ENCODE results near the gene PNMA8B. TPM values are rescaled to one million over a fixed set of nuclear protein-coding genes. Genes with fewer than 3 reads are reported as not detected.

PNMA8B gene
- polyA plus RNA-seq, 1 of the 3 experiments (the other 2 are of a cell fraction) = 0.92 TPM

DNA sequence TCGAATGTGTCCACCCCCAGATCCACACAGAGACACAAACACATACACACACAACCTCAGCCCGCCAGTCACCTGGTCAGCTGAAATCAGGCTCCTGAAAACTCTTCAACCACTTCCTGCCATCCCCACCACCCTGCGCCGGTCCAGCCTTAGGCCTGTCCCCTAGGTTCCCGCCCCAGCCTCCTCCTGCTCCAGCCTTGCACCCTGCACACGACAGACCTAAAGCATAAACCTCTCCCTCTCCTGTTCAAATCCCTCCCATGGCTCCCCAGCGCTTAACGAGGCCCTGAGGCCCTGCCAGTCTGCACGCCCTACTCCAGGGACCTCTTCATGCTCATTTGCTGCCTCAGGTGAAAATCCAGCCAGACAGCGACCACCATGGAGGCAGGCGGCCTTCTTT is 7.1 kb downstream of the PNMA8B start:
- Histone ChIP-seq H2AFZ (ENCODE audit: low read depth) (no peak overlapping the region), H3K27ac (ENCODE audit: low read depth in 2 of 2, low read length in 1 of 2) (no peak overlapping the region), H3K79me2 (ENCODE audit: insufficient read depth) (no peaks in the 10 kb centered on the region), H3K9ac (no peak overlapping the region), H3K4me3 (ENCODE audit: low read depth in 2 of 2, low read length in 1 of 2) (no peak overlapping the region), H4K20me1 (ENCODE audit: insufficient read depth) (no peaks in the 10 kb centered on the region), H3K36me3 (replicated peaks in 1 of 2; ENCODE audit: control insufficient read depth in 1 of 2, insufficient read depth in 2 of 2, low read length in 1 of 2) (no peaks in the 10 kb centered on the region), H3K9me2 (no peaks in the 10 kb centered on the region), H3F3A (replicated peaks; ENCODE audit: insufficient read depth) (no peaks in the 10 kb centered on the region), H3K27me3 (ENCODE audit: insufficient read depth) (no peaks in the 10 kb centered on the region), H3K9me3 (no peaks in the 10 kb centered on the region), H3K4me1 (ENCODE audit: control insufficient read depth in 1 of 2, insufficient read depth in 2 of 2, low read depth in 1 of 2, low read length in 1 of 2) (peaks cover 0 to 14% of the 10 kb centered on the region in 2 experiments; a peak in 1 of 4 replicates), H3K4me2 (no peak overlapping the region)
- POLR2A ChIA-PET = no interaction called here
- no peak for DNase-seq
- TF ChIP-seq MXI1 (IDR thresholded peaks at IDR 0.05; ENCODE audit: low read depth, low read length) (no peak), JUND (IDR thresholded peaks at IDR 0.05) (no peak), GABPA (IDR thresholded peaks at IDR 0.05; ENCODE audit: low read depth) (no peak)
- TF ChIP-seq, protein P1, sequence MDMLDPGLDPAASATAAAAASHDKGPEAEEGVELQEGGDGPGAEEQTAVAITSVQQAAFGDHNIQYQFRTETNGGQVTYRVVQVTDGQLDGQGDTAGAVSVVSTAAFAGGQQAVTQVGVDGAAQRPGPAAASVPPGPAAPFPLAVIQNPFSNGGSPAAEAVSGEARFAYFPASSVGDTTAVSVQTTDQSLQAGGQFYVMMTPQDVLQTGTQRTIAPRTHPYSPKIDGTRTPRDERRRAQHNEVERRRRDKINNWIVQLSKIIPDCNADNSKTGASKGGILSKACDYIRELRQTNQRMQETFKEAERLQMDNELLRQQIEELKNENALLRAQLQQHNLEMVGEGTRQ (IDR thresholded peaks at IDR 0.05; ENCODE audit: borderline replicate concordance, low read depth, low read length) = no peak
- CTCF ChIA-PET = interaction anchor here (0.9 to 24.7 kb wide), 14 partner anchors 11 to 460 kb away, joined by 3 to 463 read pairs (median 4); partner anchors contain the start of genes PNMA8C and PPP5C
- WGBS (ENCODE audit: low lambda C conversion rate) = 55% methylated on average over 11 of the region's 11 CpGs

DNA sequence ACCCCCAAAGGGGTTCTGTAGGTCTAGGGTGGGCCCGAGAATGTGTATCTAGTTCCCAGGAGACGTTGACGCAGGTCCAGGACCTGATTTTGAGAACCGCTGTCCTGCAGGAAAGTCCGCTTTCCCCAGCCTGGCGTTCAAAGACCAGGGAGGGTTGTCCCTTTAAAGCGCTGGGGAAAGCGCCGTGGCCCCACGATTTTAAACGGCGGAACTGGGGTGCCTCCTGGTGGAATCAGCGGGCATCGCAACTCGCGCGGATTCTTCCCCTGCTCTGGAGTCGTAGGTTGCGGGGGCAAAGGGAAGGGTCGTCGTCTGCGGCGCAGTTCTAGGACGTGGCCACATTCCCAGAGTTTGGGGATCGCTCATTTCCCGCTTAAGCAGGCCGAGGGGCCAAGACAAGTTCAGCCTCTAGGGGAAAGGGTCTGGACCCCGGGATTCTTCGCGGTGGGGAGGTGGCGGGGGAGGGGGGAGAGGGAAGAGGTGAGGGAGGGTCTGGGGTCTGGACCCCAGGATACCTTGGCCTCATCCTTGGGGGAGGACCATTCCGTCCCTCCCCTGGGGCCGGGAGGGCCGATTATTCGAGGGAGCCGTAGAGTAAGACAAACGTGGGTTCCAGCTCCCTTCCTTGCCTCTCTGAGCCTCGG is 7.7 kb downstream of the PNMA8B start:
- Histone ChIP-seq H3K27me3 (ENCODE audit: insufficient read depth) (no peaks in the 10 kb centered on the region), H3K4me1 (ENCODE audit: control insufficient read depth in 1 of 2, insufficient read depth in 2 of 2, low read depth in 1 of 2, low read length in 1 of 2) (peaks cover 0 to 14% of the 10 kb centered on the region in 2 experiments; a peak in 1 of 4 replicates), H3K9me2 (no peaks in the 10 kb centered on the region), H4K20me1 (ENCODE audit: insufficient read depth) (no peaks in the 10 kb centered on the region), H3K36me3 (replicated peaks in 1 of 2; ENCODE audit: control insufficient read depth in 1 of 2, insufficient read depth in 2 of 2, low read length in 1 of 2) (no peaks in the 10 kb centered on the region), H3K4me3 (ENCODE audit: low read depth in 2 of 2, low read length in 1 of 2) (peak overlapping the region; percentile 40 to 52), H3F3A (replicated peaks; ENCODE audit: insufficient read depth) (peaks cover 1% of the 10 kb centered on the region), H3K27ac (ENCODE audit: low read depth in 2 of 2, low read length in 1 of 2) (no peak overlapping the region), H3K9me3 (no peaks in the 10 kb centered on the region), H2AFZ (ENCODE audit: low read depth) (peak overlapping the region; percentile 90; the same call in 1 of the 2 replicates), H3K79me2 (ENCODE audit: insufficient read depth) (no peaks in the 10 kb centered on the region), H3K9ac (no peak overlapping the region), H3K4me2 (peak overlapping the region; percentile 90)
- ChIA-PET CTCF (interaction anchor here (0.5 to 24.7 kb wide), 35 partner anchors 11 to 459 kb away, joined by 3 to 463 read pairs (median 4); partner anchors contain the start of genes PNMA8A, PNMA8C and PPP5C), POLR2A (no interaction called here)
- WGBS (ENCODE audit: low lambda C conversion rate) = 11% methylated on average over 33 of the region's 38 CpGs
- DNase-seq = peak; percentile 89
- TF ChIP-seq GABPA (IDR thresholded peaks at IDR 0.05; ENCODE audit: low read depth) (no peak), TAF1 (IDR thresholded peaks at IDR 0.05; ENCODE audit: borderline replicate concordance, low read depth, low read length) (no peak), ELF1 (IDR thresholded peaks at IDR 0.05) (no peak), RCOR1 (IDR thresholded peaks at IDR 0.05; ENCODE audit: low read length) (no peak), GATA2 (CRISPR knock-in tag; IDR thresholded peaks at IDR 0.05) (no peak), FOXM1 (IDR thresholded peaks at IDR 0.05; ENCODE audit: low read depth) (no peak), TEAD4 (IDR thresholded peaks at IDR 0.05; ENCODE audit: borderline replicate concordance, insufficient read depth) (no peak), SMC3 (IDR thresholded peaks at IDR 0.05; ENCODE audit: low read depth, low read length) (peak; percentile 99), NFIC (IDR thresholded peaks at IDR 0.05; ENCODE audit: borderline replicate concordance) (no peak), RXRA (IDR thresholded peaks at IDR 0.05; ENCODE audit: borderline replicate concordance, low read depth) (no peak; the same call in 1 of the 2 replicates), MXI1 (IDR thresholded peaks at IDR 0.05; ENCODE audit: low read depth, low read length) (no peak), TCF12 (IDR thresholded peaks at IDR 0.05) (no peak)
- TF ChIP-seq, protein P2, sequence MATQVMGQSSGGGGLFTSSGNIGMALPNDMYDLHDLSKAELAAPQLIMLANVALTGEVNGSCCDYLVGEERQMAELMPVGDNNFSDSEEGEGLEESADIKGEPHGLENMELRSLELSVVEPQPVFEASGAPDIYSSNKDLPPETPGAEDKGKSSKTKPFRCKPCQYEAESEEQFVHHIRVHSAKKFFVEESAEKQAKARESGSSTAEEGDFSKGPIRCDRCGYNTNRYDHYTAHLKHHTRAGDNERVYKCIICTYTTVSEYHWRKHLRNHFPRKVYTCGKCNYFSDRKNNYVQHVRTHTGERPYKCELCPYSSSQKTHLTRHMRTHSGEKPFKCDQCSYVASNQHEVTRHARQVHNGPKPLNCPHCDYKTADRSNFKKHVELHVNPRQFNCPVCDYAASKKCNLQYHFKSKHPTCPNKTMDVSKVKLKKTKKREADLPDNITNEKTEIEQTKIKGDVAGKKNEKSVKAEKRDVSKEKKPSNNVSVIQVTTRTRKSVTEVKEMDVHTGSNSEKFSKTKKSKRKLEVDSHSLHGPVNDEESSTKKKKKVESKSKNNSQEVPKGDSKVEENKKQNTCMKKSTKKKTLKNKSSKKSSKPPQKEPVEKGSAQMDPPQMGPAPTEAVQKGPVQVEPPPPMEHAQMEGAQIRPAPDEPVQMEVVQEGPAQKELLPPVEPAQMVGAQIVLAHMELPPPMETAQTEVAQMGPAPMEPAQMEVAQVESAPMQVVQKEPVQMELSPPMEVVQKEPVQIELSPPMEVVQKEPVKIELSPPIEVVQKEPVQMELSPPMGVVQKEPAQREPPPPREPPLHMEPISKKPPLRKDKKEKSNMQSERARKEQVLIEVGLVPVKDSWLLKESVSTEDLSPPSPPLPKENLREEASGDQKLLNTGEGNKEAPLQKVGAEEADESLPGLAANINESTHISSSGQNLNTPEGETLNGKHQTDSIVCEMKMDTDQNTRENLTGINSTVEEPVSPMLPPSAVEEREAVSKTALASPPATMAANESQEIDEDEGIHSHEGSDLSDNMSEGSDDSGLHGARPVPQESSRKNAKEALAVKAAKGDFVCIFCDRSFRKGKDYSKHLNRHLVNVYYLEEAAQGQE (IDR thresholded peaks at IDR 0.05; ENCODE audit: low read depth, low read length) = no peak
- TF ChIP-seq, protein P3, sequence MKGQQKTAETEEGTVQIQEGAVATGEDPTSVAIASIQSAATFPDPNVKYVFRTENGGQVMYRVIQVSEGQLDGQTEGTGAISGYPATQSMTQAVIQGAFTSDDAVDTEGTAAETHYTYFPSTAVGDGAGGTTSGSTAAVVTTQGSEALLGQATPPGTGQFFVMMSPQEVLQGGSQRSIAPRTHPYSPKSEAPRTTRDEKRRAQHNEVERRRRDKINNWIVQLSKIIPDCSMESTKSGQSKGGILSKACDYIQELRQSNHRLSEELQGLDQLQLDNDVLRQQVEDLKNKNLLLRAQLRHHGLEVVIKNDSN (IDR thresholded peaks at IDR 0.05; ENCODE audit: borderline replicate concordance, low read depth) = no peak
- TF ChIP-seq, protein P1 (IDR thresholded peaks at IDR 0.05; ENCODE audit: borderline replicate concordance, low read depth, low read length) = no peak
- TF ChIP-seq, protein P4, sequence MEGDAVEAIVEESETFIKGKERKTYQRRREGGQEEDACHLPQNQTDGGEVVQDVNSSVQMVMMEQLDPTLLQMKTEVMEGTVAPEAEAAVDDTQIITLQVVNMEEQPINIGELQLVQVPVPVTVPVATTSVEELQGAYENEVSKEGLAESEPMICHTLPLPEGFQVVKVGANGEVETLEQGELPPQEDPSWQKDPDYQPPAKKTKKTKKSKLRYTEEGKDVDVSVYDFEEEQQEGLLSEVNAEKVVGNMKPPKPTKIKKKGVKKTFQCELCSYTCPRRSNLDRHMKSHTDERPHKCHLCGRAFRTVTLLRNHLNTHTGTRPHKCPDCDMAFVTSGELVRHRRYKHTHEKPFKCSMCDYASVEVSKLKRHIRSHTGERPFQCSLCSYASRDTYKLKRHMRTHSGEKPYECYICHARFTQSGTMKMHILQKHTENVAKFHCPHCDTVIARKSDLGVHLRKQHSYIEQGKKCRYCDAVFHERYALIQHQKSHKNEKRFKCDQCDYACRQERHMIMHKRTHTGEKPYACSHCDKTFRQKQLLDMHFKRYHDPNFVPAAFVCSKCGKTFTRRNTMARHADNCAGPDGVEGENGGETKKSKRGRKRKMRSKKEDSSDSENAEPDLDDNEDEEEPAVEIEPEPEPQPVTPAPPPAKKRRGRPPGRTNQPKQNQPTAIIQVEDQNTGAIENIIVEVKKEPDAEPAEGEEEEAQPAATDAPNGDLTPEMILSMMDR (IDR thresholded peaks at IDR 0.05) = peak; percentile 88
